Measurements from ENCODE around the gene ADNP2.

The ADNP2 gene, protein sequence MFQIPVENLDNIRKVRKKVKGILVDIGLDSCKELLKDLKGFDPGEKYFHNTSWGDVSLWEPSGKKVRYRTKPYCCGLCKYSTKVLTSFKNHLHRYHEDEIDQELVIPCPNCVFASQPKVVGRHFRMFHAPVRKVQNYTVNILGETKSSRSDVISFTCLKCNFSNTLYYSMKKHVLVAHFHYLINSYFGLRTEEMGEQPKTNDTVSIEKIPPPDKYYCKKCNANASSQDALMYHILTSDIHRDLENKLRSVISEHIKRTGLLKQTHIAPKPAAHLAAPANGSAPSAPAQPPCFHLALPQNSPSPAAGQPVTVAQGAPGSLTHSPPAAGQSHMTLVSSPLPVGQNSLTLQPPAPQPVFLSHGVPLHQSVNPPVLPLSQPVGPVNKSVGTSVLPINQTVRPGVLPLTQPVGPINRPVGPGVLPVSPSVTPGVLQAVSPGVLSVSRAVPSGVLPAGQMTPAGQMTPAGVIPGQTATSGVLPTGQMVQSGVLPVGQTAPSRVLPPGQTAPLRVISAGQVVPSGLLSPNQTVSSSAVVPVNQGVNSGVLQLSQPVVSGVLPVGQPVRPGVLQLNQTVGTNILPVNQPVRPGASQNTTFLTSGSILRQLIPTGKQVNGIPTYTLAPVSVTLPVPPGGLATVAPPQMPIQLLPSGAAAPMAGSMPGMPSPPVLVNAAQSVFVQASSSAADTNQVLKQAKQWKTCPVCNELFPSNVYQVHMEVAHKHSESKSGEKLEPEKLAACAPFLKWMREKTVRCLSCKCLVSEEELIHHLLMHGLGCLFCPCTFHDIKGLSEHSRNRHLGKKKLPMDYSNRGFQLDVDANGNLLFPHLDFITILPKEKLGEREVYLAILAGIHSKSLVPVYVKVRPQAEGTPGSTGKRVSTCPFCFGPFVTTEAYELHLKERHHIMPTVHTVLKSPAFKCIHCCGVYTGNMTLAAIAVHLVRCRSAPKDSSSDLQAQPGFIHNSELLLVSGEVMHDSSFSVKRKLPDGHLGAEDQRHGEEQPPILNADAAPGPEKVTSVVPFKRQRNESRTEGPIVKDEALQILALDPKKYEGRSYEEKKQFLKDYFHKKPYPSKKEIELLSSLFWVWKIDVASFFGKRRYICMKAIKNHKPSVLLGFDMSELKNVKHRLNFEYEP

GRCh38 chr18:80108739-80109675 is at the start of gene ADNP2:
ADNP2 (plus strand) TSS chr18:80109262; CDS start chr18:80117543, 8,281 bp downstream.
- peak; percentile 97 for FAIRE-seq
- DNase-seq (ENCODE audit: low spot score): peak; percentile 98

- no peak for FAIRE-seq
Observed at GRCh38 chr18:80059945-80060344, 49.1 kb upstream of the ADNP2 start.

GRCh38 chr18:80065705-80066104 is 43.4 kb upstream of the ADNP2 start:
- no peak for FAIRE-seq
- no peak for DNase-seq (ENCODE audit: low spot score)

More at GRCh38 chr18:80059945-80060344, 49.1 kb upstream of the ADNP2 start:
- no peak for DNase-seq (ENCODE audit: low spot score)

- FAIRE-seq (no peak), DNase-seq (ENCODE audit: low spot score) (no peak)
Observed at GRCh38 chr18:80067321-80067720, 41.7 kb upstream of the ADNP2 start.

DNA sequence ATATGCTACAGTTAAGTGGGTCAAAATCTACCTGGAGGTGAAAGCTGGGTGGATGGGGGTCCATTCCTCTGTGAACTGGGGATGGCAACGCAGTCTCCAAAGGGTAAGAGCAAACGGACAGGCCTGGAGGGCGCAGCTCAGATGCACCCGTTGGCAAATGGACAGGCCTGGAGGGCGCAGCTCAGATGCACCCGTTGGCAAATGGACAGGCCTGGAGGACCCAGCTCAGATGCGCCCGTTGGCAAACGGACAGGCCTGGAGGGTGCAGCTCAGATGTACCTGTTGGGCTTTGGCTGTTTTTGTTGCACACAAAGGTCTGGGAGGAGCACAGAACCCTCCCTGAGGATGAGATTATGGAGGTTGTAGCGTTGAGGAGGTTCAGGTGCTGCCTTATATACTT is 41.2 kb upstream of the ADNP2 start:
- no peak for FAIRE-seq
- no peak for DNase-seq (ENCODE audit: low spot score)

GRCh38 chr18:80068571-80069272 is 40.3 kb upstream of the ADNP2 start:
- DNase-seq (ENCODE audit: low spot score) (no peak), FAIRE-seq (no peak)

- no peak for FAIRE-seq
- no peak for DNase-seq (ENCODE audit: low spot score)
Observed at GRCh38 chr18:80070825-80071224, 38.2 kb upstream of the ADNP2 start.

GRCh38 chr18:80074183-80074582 is 34.9 kb upstream of the ADNP2 start:
- no peak for FAIRE-seq

DNA sequence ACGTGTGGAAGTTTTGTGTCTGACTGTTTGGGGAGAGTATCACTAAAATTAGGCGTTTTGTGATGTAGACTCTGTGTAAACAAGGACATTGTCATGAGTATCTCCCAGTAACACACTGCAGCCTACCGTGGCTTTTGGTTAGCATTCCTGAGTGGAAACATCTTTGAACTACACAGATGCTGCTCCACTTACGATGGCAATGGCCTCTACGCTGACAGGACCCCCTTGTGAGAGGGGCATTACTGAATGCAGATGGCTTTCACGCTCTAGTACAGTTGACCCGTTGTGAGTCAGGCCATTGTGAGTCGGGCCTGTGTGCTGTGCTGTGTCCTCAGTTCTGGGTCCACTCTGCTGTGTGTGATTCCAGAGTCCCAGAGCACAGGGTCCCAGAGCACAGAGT is 34.4 kb upstream of the ADNP2 start:
- FAIRE-seq (no peak), DNase-seq (ENCODE audit: low spot score) (no peak)

More at GRCh38 chr18:80074183-80074582, 34.9 kb upstream of the ADNP2 start:
- no peak for DNase-seq (ENCODE audit: low spot score)

- DNase-seq (ENCODE audit: low spot score): no peak
- FAIRE-seq: peak; percentile 23
Observed at GRCh38 chr18:80075940-80076339, 33.1 kb upstream of the ADNP2 start.

- DNase-seq (ENCODE audit: low spot score): no peak
- FAIRE-seq: no peak
Observed at GRCh38 chr18:80076379-80076778, 32.7 kb upstream of the ADNP2 start.

GRCh38 chr18:80077873-80078272 is 31.2 kb upstream of the ADNP2 start:
- DNase-seq (ENCODE audit: low spot score): no peak
- no peak for FAIRE-seq

DNA sequence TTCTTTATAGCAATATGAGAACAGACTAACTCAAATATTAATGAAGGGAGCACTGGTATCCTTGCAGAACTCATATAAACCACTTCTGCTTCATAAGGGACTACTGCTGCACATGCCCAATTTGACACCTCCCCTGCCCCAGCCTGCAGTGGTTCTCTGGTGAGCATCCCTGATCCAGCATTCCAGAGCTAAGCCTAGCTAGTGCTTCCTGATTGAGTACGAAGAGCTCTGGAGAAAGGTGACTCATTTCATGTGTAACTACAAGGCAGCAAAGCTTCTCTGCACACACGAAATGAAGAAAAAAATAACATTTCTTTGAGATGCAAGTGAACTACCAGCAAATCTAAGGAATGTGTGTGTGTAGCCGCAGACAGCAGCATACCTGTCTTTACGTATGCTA is 22.8 kb upstream of the ADNP2 start:
- no peak for DNase-seq (ENCODE audit: low spot score)
- no peak for FAIRE-seq

- no peak for FAIRE-seq
- DNase-seq (ENCODE audit: low spot score): no peak
Observed at GRCh38 chr18:80088036-80088435, 21.0 kb upstream of the ADNP2 start.

GRCh38 chr18:80088823-80089222 is 20.2 kb upstream of the ADNP2 start:
- DNase-seq (ENCODE audit: low spot score): no peak
- FAIRE-seq: no peak

- FAIRE-seq: no peak
- no peak for DNase-seq (ENCODE audit: low spot score)
Observed at GRCh38 chr18:80095414-80095813, 13.6 kb upstream of the ADNP2 start.

- DNase-seq (ENCODE audit: low spot score): no peak
- no peak for FAIRE-seq
Observed at GRCh38 chr18:80096032-80096565, 13.0 kb upstream of the ADNP2 start.

DNA sequence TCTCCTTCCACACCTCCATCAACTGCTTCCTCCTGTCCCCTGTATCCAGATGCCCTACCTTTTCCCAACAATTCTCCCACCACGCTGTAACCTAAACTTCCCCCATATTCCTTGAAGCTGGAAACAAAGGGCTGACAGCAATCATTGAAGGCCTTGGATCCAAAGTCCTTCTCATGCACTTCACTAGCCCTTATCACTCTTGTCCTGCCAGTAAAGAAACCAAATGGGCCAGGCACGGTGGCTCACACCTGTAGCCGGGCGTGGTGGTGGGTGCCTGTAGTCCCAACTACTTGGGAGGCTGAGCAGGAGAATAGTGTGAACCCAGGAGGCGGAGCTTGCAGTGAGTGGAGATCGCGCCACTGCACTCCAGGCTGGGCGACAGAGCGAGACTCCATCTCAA is 11.9 kb upstream of the ADNP2 start:
- FAIRE-seq: no peak
- no peak for DNase-seq (ENCODE audit: low spot score)

DNA sequence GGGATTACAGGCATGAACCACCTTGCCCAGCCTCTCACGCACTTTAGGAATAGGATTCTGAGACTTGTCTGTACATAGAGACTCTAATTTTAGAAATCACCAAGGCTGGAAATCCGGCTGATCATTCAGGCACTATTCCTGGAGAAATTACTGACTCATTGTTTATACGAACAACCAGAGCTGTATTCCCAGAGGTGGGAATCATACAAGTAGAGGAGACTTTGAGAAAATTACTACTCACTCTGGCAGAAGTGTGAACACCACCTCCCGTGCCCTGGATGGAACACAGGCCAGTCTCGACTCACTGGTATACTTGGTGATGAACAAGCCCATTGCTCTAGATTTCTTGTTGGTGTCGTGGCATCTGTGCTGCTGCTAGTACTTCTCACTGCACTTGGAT is 5.8 kb upstream of the ADNP2 start:
- no peak for FAIRE-seq

DNA sequence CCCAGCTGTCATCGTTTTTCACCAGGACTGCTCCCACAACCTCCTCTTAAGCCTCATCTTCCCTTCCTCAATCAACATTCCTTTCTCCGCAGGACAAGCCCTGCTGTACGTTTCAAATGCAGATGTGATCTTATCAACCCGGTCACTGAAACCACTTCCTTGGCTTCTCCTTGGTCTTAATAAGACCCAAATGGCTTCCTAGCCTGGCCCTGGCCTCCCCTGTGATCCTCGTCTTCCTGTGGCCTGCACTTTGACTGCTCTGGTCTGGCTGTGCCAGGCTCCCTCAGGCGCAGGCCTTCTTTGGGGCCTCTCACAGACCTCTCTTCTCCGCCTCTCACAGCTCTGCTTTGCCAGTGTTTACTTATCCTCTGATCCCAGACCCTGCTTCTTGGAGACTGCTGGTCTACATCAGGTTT is 4.7 kb upstream of the ADNP2 start:
- FAIRE-seq (no peak), DNase-seq (ENCODE audit: low spot score) (no peak)

More for the DNA sequence above, 5.8 kb upstream of the ADNP2 start:
- no peak for DNase-seq (ENCODE audit: low spot score)

Data from urothelium cell line (cell line).